ENCODE data around the gene PATE3.

PATE3 gene

GRCh38 chr11:125787827-125788226 is at the start of gene PATE3:
TSS of gene PATE3 (plus strand) at chr11:125788127. CDS start at chr11:125788152, 25 bp downstream.
- no peak for DNase-seq

GRCh38 chr11:125740617-125741016 is 47.3 kb upstream of the PATE3 start:
- DNase-seq: no peak

GRCh38 chr11:125743681-125744080 is 44.2 kb upstream of the PATE3 start:
- DNase-seq: no peak

- DNase-seq: no peak
Measured at GRCh38 chr11:125745979-125746378, 41.9 kb upstream of the PATE3 start, which contains the start of gene PATE1. TSS of gene PATE1 (plus strand) at chr11:125746279. CDS start at chr11:125746305, 26 bp downstream.

GRCh38 chr11:125750629-125751028 is 37.3 kb upstream of the PATE3 start:
- no peak for DNase-seq

GRCh38 chr11:125756050-125756449 is 31.9 kb upstream of the PATE3 start:
- DNase-seq: no peak

GRCh38 chr11:125762445-125762844 is 25.5 kb upstream of the PATE3 start:
- DNase-seq: no peak

- DNase-seq: no peak
Measured at GRCh38 chr11:125763483-125763882, 24.4 kb upstream of the PATE3 start.

GRCh38 chr11:125766251-125766650 is 21.7 kb upstream of the PATE3 start:
- no peak for DNase-seq

GRCh38 chr11:125768336-125769046 is 19.4 kb upstream of the PATE3 start:
- no peak for DNase-seq

GRCh38 chr11:125770583-125770982 is 17.3 kb upstream of the PATE3 start:
- DNase-seq: no peak

GRCh38 chr11:125772834-125773505 is 15.0 kb upstream of the PATE3 start:
- peak in 1 of 51 donors; percentile 1 for DNase-seq

GRCh38 chr11:125773516-125773915 is 14.4 kb upstream of the PATE3 start:
- DNase-seq: peak in 1 of 51 donors; percentile 2

- DNase-seq: no peak
Measured at GRCh38 chr11:125777309-125777708, 10.6 kb upstream of the PATE3 start.

GRCh38 chr11:125778728-125779127 is 9.2 kb upstream of the PATE3 start, which contains the start of gene PATE2:
TSS of gene PATE2 (minus strand) at chr11:125778828. CDS start at chr11:125778773, 55 bp downstream.
- no peak for DNase-seq

GRCh38 chr11:125784678-125785077 is 3.2 kb upstream of the PATE3 start:
- DNase-seq: no peak

GRCh38 chr11:125790825-125791224 is 2.9 kb downstream of the PATE3 start:
- DNase-seq: no peak

GRCh38 chr11:125797641-125798040 is 9.7 kb downstream of the PATE3 start:
- DNase-seq: no peak

- DNase-seq: no peak
Measured at GRCh38 chr11:125799808-125800207, 11.9 kb downstream of the PATE3 start.

GRCh38 chr11:125802387-125802786 is 14.5 kb downstream of the PATE3 start:
- DNase-seq: no peak

- no peak for DNase-seq
Measured at GRCh38 chr11:125807909-125808308, 20.0 kb downstream of the PATE3 start.

GRCh38 chr11:125833016-125833415 is 45.1 kb downstream of the PATE3 start, which contains the start of gene PATE4:
TSS of gene PATE4 (plus strand) at chr11:125833316. CDS start at chr11:125833360, 44 bp downstream.
- DNase-seq: no peak

GRCh38 chr11:125835748-125836147 is 47.8 kb downstream of the PATE3 start:
- no peak for DNase-seq

All from hypothalamus (tissue), 51 donors.